Small intestine (tissue), 7 donors: Measurements from ENCODE around the gene TSPAN9. TPM values are rescaled to one million over a fixed set of nuclear protein-coding genes. Genes with fewer than 3 reads are reported as not detected.

ENCODE experiments used
- DNase-seq, 2 donors: peaks; one replicate each; pipeline versions ENCODE4 v3.0.0 to v3.0.0-alpha.2; 2013
- FAIRE-seq: peaks from 2 replicates; lab custom pipeline; 2012; peaks lifted over from hg19 to GRCh38; lab: Jason Lieb, UNC
- H3K27ac ChIP-seq, 3 donors: one replicate each; pipeline ENCODE4 v1.5.1; 2013; ENCODE audit warnings: low read length in 2 of 3, mild to moderate bottlenecking in 2 of 3, control low read depth in 1 of 3, inconsistent platforms in 1 of 3, low read depth in 1 of 3, moderate library complexity in 1 of 3
- H3K27me3 ChIP-seq, 3 donors: one replicate each; pipeline ENCODE4 v1.6.1; 2013; ENCODE audit warnings: low read length in 3 of 3, inconsistent platforms in 1 of 3; ENCODE audit not compliant: control insufficient read depth in 3 of 3, insufficient read depth in 3 of 3
- H3K36me3 ChIP-seq, 3 donors: one replicate each; pipeline ENCODE4 v1.6.1; 2013; ENCODE audit warnings: low read length in 3 of 3, inconsistent platforms in 1 of 3, low read depth in 1 of 3, mild to moderate bottlenecking in 1 of 3, moderate library complexity in 1 of 3; ENCODE audit not compliant: control insufficient read depth in 3 of 3, insufficient read depth in 2 of 3
- H3K4me1 ChIP-seq, 3 donors: one replicate each; pipeline ENCODE4 v1.6.1; 2013; ENCODE audit warnings: low read length in 2 of 3, inconsistent platforms in 1 of 3, low read depth in 1 of 3, mild to moderate bottlenecking in 1 of 3, moderate library complexity in 1 of 3; ENCODE audit not compliant: control insufficient read depth in 3 of 3, insufficient read depth in 2 of 3
- H3K4me3 ChIP-seq, 3 donors: one replicate each; pipeline ENCODE4 v1.5.1; 2013; ENCODE audit warnings: low read length in 3 of 3, control low read depth in 1 of 3, inconsistent platforms in 1 of 3, low read depth in 1 of 3, mild to moderate bottlenecking in 1 of 3, moderate library complexity in 1 of 3
- H3K9me3 ChIP-seq, 2 donors: one replicate each; pipeline ENCODE4 v1.6.1; 2013; ENCODE audit warnings: low read depth in 1 of 2, low read length in 1 of 2; ENCODE audit not compliant: control insufficient read depth in 2 of 2, insufficient read depth in 1 of 2
- WGBS, 3 donors: extraction: QIAGEN DNeasy Blood & Tissue Kit; methylation state at CpG; one replicate each; pipeline ENCODE4 v1.1.7; 2013; 5-methylcytosine and 5-hydroxymethylcytosine counted together
- polyA plus RNA-seq, 4 donors: library from polyadenylated mRNA; stranded (reverse) in 3 of 4; unstranded in 1 of 4; fragments of 200-250 nt in 3 of 4; fragments of 120-200 nt in 1 of 4; gene quantifications; one replicate each; pipeline versions ENCODE4 v1.2.1 to v1.2.3, GENCODE V29; 2013
- donor health status: healthy with polysubstance abuse.
- donor health status: control.
- donor health status: control.
- donor health status: Bipolar disorder and iron deficiency.
- donor health status: healthy.

The TSPAN9 gene
- polyA plus RNA-seq, 4 donors: 1.3 to 25.5 (median 12.8) TPM

DNA sequence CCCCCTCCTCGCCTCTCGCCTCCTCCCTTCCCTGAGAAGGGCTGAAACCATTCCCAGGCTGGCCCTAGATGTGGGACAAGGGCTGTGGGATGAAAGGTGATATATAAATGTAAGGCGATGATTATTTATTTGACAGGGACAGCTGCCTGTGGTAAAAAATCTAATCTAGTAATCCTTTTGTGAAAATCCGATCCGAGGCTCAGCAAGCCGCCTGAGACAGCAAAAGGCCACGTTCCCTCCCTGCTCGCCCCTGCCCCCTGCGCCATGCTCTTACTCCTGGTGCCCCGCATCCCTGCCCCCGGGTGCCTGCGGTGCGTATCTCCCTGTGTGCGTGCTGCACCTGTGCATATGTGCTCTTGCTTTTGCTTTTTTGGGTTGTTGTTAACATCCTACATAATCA, 65.2 kb downstream of the TSPAN9 start:
- WGBS, 3 donors: 87 to 95% (median 87%) methylated on average over 14 of the region's 14 CpGs
- Histone ChIP-seq H3K27me3 (no peaks in the 10 kb centered on the region), H3K27ac (no peak overlapping the region), H3K4me3 (no peak overlapping the region), H3K9me3 (peaks cover 0 to 6% of the 10 kb centered on the region in 2 donors), H3K4me1 (no peaks in the 10 kb centered on the region), H3K36me3 (peaks cover 0 to 6% (median 0%) of the 10 kb centered on the region in 3 donors)
- DNase-seq (no peak), FAIRE-seq (no peak)

GRCh38 chr12:3144495-3144894, 67.3 kb downstream of the TSPAN9 start:
- 93 to 95% (median 94%) methylated on average over 7 of the region's 7 CpGs for WGBS, 3 donors
- no peak for FAIRE-seq
- no peaks in the 10 kb centered on the region for H3K27me3 ChIP-seq
- no peak overlapping the region for H3K27ac ChIP-seq
- H3K4me3 ChIP-seq: no peak overlapping the region
- H3K36me3 ChIP-seq: peaks cover 0 to 10% (median 0%) of the 10 kb centered on the region in 3 donors
- DNase-seq: no peak
- H3K4me1 ChIP-seq: peaks cover 0 to 2% (median 0%) of the 10 kb centered on the region in 3 donors
- peaks cover 0 to 6% of the 10 kb centered on the region in 2 donors for H3K9me3 ChIP-seq

GRCh38 chr12:3145033-3145432, 67.9 kb downstream of the TSPAN9 start:
- Histone ChIP-seq H3K27ac (no peak overlapping the region), H3K27me3 (no peaks in the 10 kb centered on the region), H3K4me3 (no peak overlapping the region), H3K4me1 (peaks cover 0 to 2% (median 0%) of the 10 kb centered on the region in 3 donors), H3K9me3 (peaks cover 0 to 6% of the 10 kb centered on the region in 2 donors), H3K36me3 (peaks cover 0 to 10% (median 0%) of the 10 kb centered on the region in 3 donors)
- FAIRE-seq (no peak), DNase-seq (no peak)
- 79 to 90% (median 90%) methylated on average over 13 of the region's 13 CpGs for WGBS, 3 donors

DNA sequence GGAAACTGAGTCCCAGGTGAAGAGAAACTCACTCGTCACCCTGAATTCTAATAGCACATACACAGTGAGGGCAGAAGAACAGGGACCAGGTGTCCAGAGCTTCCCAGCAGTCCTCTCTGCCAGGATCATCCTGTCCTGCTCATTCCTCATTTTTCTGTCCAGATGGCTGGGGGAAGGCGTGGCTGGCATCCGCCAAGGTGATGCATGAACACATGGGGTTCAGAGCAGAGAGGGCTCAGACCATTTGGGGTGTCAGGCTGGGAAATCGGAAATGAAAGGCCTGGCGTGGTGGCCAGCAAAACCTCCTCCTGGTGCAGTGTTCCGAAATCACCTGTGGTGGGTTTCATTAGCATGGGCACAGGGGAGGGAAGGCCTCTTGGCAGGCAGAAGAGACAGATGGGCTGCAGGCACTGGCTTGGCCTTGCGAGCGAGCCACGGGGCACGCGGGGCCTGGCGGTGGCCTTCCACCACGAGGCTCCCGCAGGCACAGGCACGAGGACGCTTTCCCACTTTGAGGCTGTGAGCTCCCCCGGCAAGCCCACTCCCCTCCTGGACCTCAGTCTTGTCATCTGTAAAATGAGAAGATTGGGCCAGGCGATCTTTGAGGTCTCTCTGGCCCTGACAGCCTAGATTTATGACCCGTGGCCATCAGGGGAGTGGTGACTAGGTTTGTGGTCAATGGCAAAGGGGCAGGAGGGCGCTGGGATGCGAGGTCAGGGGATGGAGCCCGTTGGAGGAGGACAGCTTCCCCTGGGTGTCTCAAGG, 68.5 kb downstream of the TSPAN9 start:
- Histone ChIP-seq H3K4me3 (no peak overlapping the region), H3K9me3 (peaks cover 0 to 6% of the 10 kb centered on the region in 2 donors), H3K27me3 (no peaks in the 10 kb centered on the region), H3K36me3 (peaks cover 0 to 10% (median 0%) of the 10 kb centered on the region in 3 donors), H3K4me1 (peaks cover 0 to 4% (median 2%) of the 10 kb centered on the region in 3 donors), H3K27ac (no peak overlapping the region)
- WGBS, 3 donors: 91 to 94% (median 91%) methylated on average over 22 of the region's 22 CpGs
- DNase-seq (no peak), FAIRE-seq (no peak)

GRCh38 chr12:3147260-3147659, 70.1 kb downstream of the TSPAN9 start:
- peaks cover 0 to 6% of the 10 kb centered on the region in 2 donors for H3K9me3 ChIP-seq
- 90 to 94% (median 92%) methylated on average over 14 to 15 of the region's 15 CpGs for WGBS, 3 donors
- H3K36me3 ChIP-seq: peaks cover 0 to 10% (median 0%) of the 10 kb centered on the region in 3 donors
- H3K27ac ChIP-seq: no peak overlapping the region
- DNase-seq: no peak
- H3K4me3 ChIP-seq: no peak overlapping the region
- peaks cover 0 to 4% (median 2%) of the 10 kb centered on the region in 3 donors for H3K4me1 ChIP-seq
- H3K27me3 ChIP-seq: no peaks in the 10 kb centered on the region
- FAIRE-seq: no peak

GRCh38 chr12:3148366-3149000, 71.3 kb downstream of the TSPAN9 start:
- FAIRE-seq: no peak
- no peak overlapping the region for H3K4me3 ChIP-seq
- peaks cover 0 to 6% of the 10 kb centered on the region in 2 donors for H3K9me3 ChIP-seq
- no peaks in the 10 kb centered on the region for H3K27me3 ChIP-seq
- H3K36me3 ChIP-seq: peaks cover 0 to 8% (median 0%) of the 10 kb centered on the region in 3 donors
- peaks cover 0 to 4% (median 2%) of the 10 kb centered on the region in 3 donors for H3K4me1 ChIP-seq
- DNase-seq: no peak
- no peak overlapping the region for H3K27ac ChIP-seq
- 67 to 80% (median 70%) methylated on average over 16 of the region's 16 CpGs for WGBS, 3 donors

DNA sequence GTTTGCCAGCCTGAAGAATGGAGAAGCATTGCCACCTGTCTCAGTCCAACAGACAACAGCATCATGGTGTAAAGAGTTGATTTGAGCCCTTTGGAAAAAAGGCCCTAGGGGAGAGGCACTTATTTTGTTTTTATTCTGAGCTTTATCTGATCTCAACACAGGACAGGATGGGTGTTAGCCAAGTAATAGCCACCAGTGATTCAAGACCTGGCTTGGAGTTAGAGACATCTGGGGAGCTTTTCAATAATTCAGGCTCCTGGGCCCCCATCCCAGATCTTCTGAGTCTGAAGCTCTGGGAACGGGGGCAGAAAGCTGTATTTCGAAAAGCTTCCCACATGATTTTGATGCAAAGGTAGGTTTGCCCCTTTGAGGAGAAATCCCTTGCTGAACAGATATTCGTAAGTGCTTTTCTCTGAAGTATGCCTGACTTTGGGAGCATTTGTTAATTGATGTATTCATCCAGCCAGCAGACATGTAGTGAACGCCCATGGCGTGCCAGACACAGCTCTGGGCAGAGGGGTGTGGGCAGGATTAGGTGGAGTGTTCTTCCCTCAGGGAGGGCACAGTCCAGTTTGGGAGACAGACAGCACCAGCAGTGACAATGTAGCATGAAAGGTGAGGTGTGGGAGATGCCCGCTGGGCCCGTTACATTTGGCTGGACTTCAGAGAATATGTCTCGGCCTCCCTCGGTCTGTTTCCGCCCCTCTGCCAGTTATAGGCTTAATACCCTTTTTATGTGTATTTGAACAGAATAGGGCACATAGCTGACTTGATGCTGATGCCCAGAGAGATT, 72.5 kb downstream of the TSPAN9 start:
- FAIRE-seq (no peak), DNase-seq (no peak)
- WGBS, 3 donors: 82 to 91% (median 89%) methylated on average over 10 of the region's 10 CpGs
- H3K27me3 ChIP-seq: no peaks in the 10 kb centered on the region
- H3K36me3 ChIP-seq: peaks cover 0 to 8% (median 0%) of the 10 kb centered on the region in 3 donors
- no peak overlapping the region for H3K27ac ChIP-seq
- peaks cover 0 to 4% (median 2%) of the 10 kb centered on the region in 3 donors for H3K4me1 ChIP-seq
- H3K4me3 ChIP-seq: no peak overlapping the region
- H3K9me3 ChIP-seq: no peaks in the 10 kb centered on the region

- H3K4me3 ChIP-seq: no peak overlapping the region
- no peak overlapping the region for H3K27ac ChIP-seq
- no peaks in the 10 kb centered on the region for H3K27me3 ChIP-seq
These were observed 73.1 kb downstream of the TSPAN9 start for GRCh38 chr12:3150308-3150670.

More at GRCh38 chr12:3150308-3150670, 73.1 kb downstream of the TSPAN9 start:
- WGBS, 3 donors: 78 to 87% (median 83%) methylated on average over 5 of the region's 5 CpGs
- peaks cover 0 to 8% (median 0%) of the 10 kb centered on the region in 3 donors for H3K36me3 ChIP-seq
- no peak for DNase-seq
- H3K9me3 ChIP-seq: no peaks in the 10 kb centered on the region
- H3K4me1 ChIP-seq: peaks cover 0 to 4% (median 2%) of the 10 kb centered on the region in 3 donors
- FAIRE-seq: no peak
